Measurements from ENCODE around the gene CADM2. TPM values are rescaled to one million over a fixed set of nuclear protein-coding genes. Genes with fewer than 3 reads are reported as not detected.

The CADM2 gene
- total RNA-seq, 8 experiments from 2014 or later, result 0.15 to 19.2 (median 4.8) TPM

GRCh38 chr3:84965141-84965540, 6.4 kb downstream of the CADM2 start:
- peak in 6 of 8 experiments; percentile 71 to 85 (median 74) for ATAC-seq (replicated peaks in 6 of 8)
- Histone ChIP-seq H3K4me3 (no peak overlapping the region), H3K27ac (no peak overlapping the region), H3K4me1 (replicated peaks in 1 of 2) (peaks cover 10 to 27% of the 10 kb centered on the region in 2 donors)
- in situ Hi-C loops (cut with MboI; ENCODE audit: low pct_unique_long_range_greater_than_20kb in 2 of 9, low sequenced_read_pairs in 9 of 9, unreplicated experiment in 9 of 9), result no loop called here
- 0 to 64% (median 33%) methylated on average over 1 of the region's 1 CpG; no CpG with 5 or more reads in 3 of the 10 experiments for WGBS, 10 experiments

- Histone ChIP-seq H3K4me1 (replicated peaks in 1 of 2) (peaks cover 10 to 27% of the 10 kb centered on the region in 2 donors), H3K27ac (no peak overlapping the region), H3K4me3 (peak overlapping the region in 1 of 5 donors; percentile 10)
- peak; percentile 19 to 98 (median 69) for ATAC-seq (replicated peaks in 6 of 8)
- WGBS, 10 experiments, result 3 to 46% (median 12%) methylated on average over 2 to 5 of the region's 5 CpGs
- in situ Hi-C loops (cut with MboI; ENCODE audit: low pct_unique_long_range_greater_than_20kb in 2 of 9, low sequenced_read_pairs in 9 of 9, unreplicated experiment in 9 of 9), result no loop called here
These were observed 9.2 kb downstream of the CADM2 start for GRCh38 chr3:84967767-84968581.

DNA sequence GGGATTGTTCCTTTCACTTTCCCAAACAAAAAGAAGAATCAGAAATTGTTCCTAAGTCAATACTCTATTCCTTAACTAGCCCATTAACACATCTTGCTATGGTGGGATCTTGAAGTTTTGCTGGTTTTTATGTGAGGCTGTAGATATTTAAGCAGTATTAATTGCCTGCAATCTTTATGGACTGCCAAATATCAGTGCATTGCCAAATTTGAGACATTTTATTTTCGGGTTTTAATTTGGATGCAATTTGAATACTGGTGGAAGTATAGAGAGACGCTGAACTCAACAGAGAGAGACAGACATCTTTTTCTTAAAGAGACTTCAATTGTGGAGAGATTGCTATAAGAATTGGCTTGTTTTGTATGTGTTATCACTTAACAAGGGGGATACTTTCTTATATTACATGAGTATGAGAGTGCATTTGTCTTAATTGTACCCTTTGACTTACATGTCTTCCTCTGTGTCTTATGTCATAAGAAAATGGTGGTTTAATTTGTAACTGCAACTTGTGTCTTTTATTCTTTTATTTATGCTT, 10.0 kb downstream of the CADM2 start:
- in situ Hi-C loops (cut with MboI; ENCODE audit: low pct_unique_long_range_greater_than_20kb in 2 of 9, low sequenced_read_pairs in 9 of 9, unreplicated experiment in 9 of 9), result no loop called here
- 0 to 100% (median 73%) methylated on average over 1 to 2 of the region's 2 CpGs for WGBS, 10 experiments

DNA sequence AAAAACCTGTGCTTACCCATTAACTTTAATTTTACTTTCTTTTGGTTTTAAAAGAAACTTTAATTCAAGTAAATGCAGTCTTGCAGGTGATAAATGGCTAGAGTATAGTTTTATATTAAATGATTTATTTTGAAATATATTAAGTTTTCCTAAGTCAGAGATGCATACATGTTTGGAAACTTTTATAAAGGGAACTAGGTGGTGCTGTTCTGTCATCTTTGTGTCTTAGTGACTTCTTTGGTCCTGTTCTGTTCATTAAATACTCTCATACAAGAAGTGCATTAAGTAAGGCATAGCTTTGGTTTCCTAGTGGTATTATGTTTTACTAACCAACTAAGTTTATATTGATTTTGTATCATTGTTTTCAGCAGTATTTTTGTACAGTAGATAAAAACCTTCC, 15.6 kb downstream of the CADM2 start:
- Histone ChIP-seq H3K4me3 (no peak overlapping the region), H3K4me1 (replicated peaks in 1 of 2) (no peaks in the 10 kb centered on the region), H3K27ac (no peak overlapping the region)
- in situ Hi-C loops (cut with MboI; ENCODE audit: low pct_unique_long_range_greater_than_20kb in 2 of 9, low sequenced_read_pairs in 9 of 9, unreplicated experiment in 9 of 9), result no loop called here
- ATAC-seq (replicated peaks in 6 of 8), result no peak

More for the DNA sequence above, 10.0 kb downstream of the CADM2 start:
- H3K4me1 ChIP-seq (replicated peaks in 1 of 2), result peaks cover 10 to 27% of the 10 kb centered on the region in 2 donors
- H3K27ac ChIP-seq, result no peak overlapping the region
- H3K4me3 ChIP-seq, result no peak overlapping the region
- no peak for ATAC-seq (replicated peaks in 6 of 8)

DNA sequence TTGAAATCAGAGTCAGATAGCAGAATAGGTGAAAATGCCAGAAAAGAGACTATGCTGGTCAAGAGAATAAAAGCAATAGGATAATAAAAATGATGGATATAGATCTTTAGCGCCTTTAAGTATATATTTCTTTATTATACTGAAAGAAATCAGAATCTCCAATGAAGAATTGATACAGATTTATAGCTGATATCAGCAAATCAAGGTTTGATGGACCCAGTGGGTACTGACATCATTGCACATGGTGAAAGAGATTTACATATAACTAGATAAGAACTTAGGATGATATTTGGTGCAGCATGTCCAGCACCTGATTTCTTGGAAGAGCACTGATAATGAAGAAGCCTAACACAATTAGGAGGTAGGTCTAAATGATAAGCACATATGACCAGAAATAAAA, 18.2 kb downstream of the CADM2 start:
- WGBS, 10 experiments, result 0 to 100% (median 11%) methylated on average over 1 of the region's 1 CpG; no CpG with 5 or more reads in 2 of the 10 experiments
- no peaks in the 10 kb centered on the region for H3K4me1 ChIP-seq (replicated peaks in 1 of 2)
- H3K4me3 ChIP-seq, result no peak overlapping the region
- in situ Hi-C loops (cut with MboI; ENCODE audit: low pct_unique_long_range_greater_than_20kb in 2 of 9, low sequenced_read_pairs in 9 of 9, unreplicated experiment in 9 of 9), result no loop called here
- ATAC-seq (replicated peaks in 6 of 8), result no peak
- no peak overlapping the region for H3K27ac ChIP-seq

DNA sequence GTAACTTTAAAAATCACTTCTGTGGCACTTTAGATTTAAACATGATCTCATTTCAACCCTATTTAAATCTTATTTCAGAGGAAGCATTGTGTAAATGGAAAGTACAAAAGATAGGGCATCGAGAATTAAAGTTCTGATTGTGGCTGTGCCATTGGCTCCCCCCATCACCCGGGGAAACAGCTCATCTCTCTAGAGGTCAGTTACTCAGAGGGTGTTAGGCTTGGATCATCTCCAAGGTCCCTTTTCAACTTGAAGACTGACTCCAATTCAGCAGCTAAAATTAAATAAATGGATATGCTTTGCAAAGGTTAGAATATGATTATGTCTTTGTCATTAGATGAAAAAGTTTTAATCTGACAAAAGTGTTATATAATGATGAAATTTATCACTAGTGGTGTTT, 20.1 kb downstream of the CADM2 start:
- Histone ChIP-seq H3K27ac (no peak overlapping the region), H3K4me1 (replicated peaks in 1 of 2) (peaks cover 0 to 3% of the 10 kb centered on the region in 2 donors), H3K4me3 (no peak overlapping the region)
- in situ Hi-C loops (cut with MboI; ENCODE audit: low pct_unique_long_range_greater_than_20kb in 2 of 9, low sequenced_read_pairs in 9 of 9, unreplicated experiment in 9 of 9), result no loop called here
- 0 to 63% (median 27%) methylated on average over 1 to 2 of the region's 2 CpGs; no CpG with 5 or more reads in 2 of the 10 experiments for WGBS, 10 experiments
- ATAC-seq (replicated peaks in 6 of 8), result no peak

DNA sequence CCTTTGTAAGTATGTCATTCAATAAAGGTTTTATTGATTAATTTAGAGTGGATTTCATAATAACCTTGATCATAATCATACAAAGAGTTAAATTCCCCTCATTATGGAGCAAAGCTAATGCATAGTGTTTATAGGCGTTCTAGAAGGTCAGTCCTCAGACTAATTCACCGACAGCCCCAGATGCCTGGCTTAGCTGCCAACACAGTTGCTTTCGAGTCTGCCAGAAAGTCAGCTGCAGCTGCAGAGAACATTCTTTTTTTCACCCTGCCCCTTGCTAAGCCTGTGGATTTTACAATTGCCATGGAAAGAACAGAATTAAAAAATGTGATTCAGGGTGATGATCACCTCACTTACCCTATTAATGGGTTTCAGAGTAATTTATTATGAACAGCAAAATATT, 21.2 kb downstream of the CADM2 start:
- H3K4me3 ChIP-seq, result no peak overlapping the region
- peaks cover 0 to 7% of the 10 kb centered on the region in 2 donors for H3K4me1 ChIP-seq (replicated peaks in 1 of 2)
- no peak overlapping the region for H3K27ac ChIP-seq
- 0 to 37% (median 11%) methylated on average over 2 to 3 of the region's 3 CpGs; no CpG with 5 or more reads in 4 of the 10 experiments for WGBS, 10 experiments
- in situ Hi-C loops (cut with MboI; ENCODE audit: low pct_unique_long_range_greater_than_20kb in 2 of 9, low sequenced_read_pairs in 9 of 9, unreplicated experiment in 9 of 9), result no loop called here
- peak in 2 of 8 experiments; percentile 16 to 45 for ATAC-seq (replicated peaks in 6 of 8)

- WGBS, 10 experiments, result 0 to 100% (median 69%) methylated on average over 1 to 2 of the region's 2 CpGs; no CpG with 5 or more reads in 2 of the 10 experiments
- Histone ChIP-seq H3K4me3 (no peak overlapping the region), H3K27ac (no peak overlapping the region), H3K4me1 (replicated peaks in 1 of 2) (peaks cover 0 to 7% of the 10 kb centered on the region in 2 donors)
- in situ Hi-C loops (cut with MboI; ENCODE audit: low pct_unique_long_range_greater_than_20kb in 2 of 9, low sequenced_read_pairs in 9 of 9, unreplicated experiment in 9 of 9), result no loop called here
- ATAC-seq (replicated peaks in 6 of 8), result no peak
These were observed 21.7 kb downstream of the CADM2 start for GRCh38 chr3:84980456-84980855.

GRCh38 chr3:84983490-84983889, 24.7 kb downstream of the CADM2 start:
- in situ Hi-C loops (cut with MboI; ENCODE audit: low pct_unique_long_range_greater_than_20kb in 2 of 9, low sequenced_read_pairs in 9 of 9, unreplicated experiment in 9 of 9), result no loop called here
- peaks cover 0 to 7% of the 10 kb centered on the region in 2 donors for H3K4me1 ChIP-seq (replicated peaks in 1 of 2)
- no peak overlapping the region for H3K27ac ChIP-seq
- no peak for ATAC-seq (replicated peaks in 6 of 8)
- H3K4me3 ChIP-seq, result no peak overlapping the region
- WGBS, 10 experiments, result 0 to 84% (median 66%) methylated on average over 1 to 3 of the region's 3 CpGs; no CpG with 5 or more reads in 1 of the 10 experiments

- ATAC-seq (replicated peaks in 6 of 8), result no peak
- in situ Hi-C loops (cut with MboI; ENCODE audit: low pct_unique_long_range_greater_than_20kb in 2 of 9, low sequenced_read_pairs in 9 of 9, unreplicated experiment in 9 of 9), result no loop called here
- Histone ChIP-seq H3K4me3 (no peak overlapping the region), H3K4me1 (replicated peaks in 1 of 2) (peaks cover 0 to 7% of the 10 kb centered on the region in 2 donors), H3K27ac (no peak overlapping the region)
These were observed 25.6 kb downstream of the CADM2 start for GRCh38 chr3:84984429-84984828.

DNA sequence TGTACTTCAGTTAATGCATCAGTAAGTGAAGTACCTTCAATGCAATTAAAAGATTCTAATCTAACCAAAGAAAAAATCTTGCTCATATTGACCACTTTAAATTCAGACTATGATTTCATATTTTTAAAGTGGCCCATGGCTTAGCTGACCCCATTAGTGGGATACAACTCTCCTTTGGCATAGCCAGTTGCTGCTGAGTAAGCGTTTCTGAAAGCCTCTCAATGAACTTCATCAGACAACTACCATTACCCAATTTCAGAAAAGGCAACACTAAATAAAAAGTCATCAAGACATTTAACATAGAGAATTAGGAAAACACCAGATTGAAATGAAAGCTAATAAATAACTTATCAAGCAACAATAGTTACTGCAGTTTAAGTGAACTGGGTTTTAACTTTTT, 27.0 kb downstream of the CADM2 start:
- H3K4me3 ChIP-seq, result no peak overlapping the region
- no peak overlapping the region for H3K27ac ChIP-seq
- in situ Hi-C loops (cut with MboI; ENCODE audit: low pct_unique_long_range_greater_than_20kb in 2 of 9, low sequenced_read_pairs in 9 of 9, unreplicated experiment in 9 of 9), result no loop called here
- 0 to 100% (median 67%) methylated on average over 1 of the region's 1 CpG; no CpG with 5 or more reads in 3 of the 10 experiments for WGBS, 10 experiments
- peak in 2 of 8 experiments; percentile 32 to 46 for ATAC-seq (replicated peaks in 6 of 8)
- peaks cover 0 to 7% of the 10 kb centered on the region in 2 donors for H3K4me1 ChIP-seq (replicated peaks in 1 of 2)

- 20 to 83% (median 51%) methylated on average over 1 to 3 of the region's 3 CpGs; no CpG with 5 or more reads in 2 of the 10 experiments for WGBS, 10 experiments
- Histone ChIP-seq H3K27ac (no peak overlapping the region), H3K4me1 (replicated peaks in 1 of 2) (peaks cover 0 to 7% of the 10 kb centered on the region in 2 donors), H3K4me3 (no peak overlapping the region)
- in situ Hi-C loops (cut with MboI; ENCODE audit: low pct_unique_long_range_greater_than_20kb in 2 of 9, low sequenced_read_pairs in 9 of 9, unreplicated experiment in 9 of 9), result no loop called here
- no peak for ATAC-seq (replicated peaks in 6 of 8)
These were observed 29.1 kb downstream of the CADM2 start for GRCh38 chr3:84987706-84988504.

- ATAC-seq (replicated peaks in 6 of 8), result no peak
- H3K27ac ChIP-seq, result no peak overlapping the region
- H3K4me3 ChIP-seq, result no peak overlapping the region
- peaks cover 0 to 4% of the 10 kb centered on the region in 2 donors for H3K4me1 ChIP-seq (replicated peaks in 1 of 2)
- in situ Hi-C loops (cut with MboI; ENCODE audit: low pct_unique_long_range_greater_than_20kb in 2 of 9, low sequenced_read_pairs in 9 of 9, unreplicated experiment in 9 of 9), result no loop called here
These were observed 30.3 kb downstream of the CADM2 start for GRCh38 chr3:84989102-84989501.
